Measurements from ENCODE around the gene MAP4K1. TPM values are rescaled to one million over a fixed set of nuclear protein-coding genes. Genes with fewer than 3 reads are reported as not detected.

The MAP4K1 gene
- total RNA-seq, 2 donors from 2014 or later = 2.0 to 2.9 TPM

DNA sequence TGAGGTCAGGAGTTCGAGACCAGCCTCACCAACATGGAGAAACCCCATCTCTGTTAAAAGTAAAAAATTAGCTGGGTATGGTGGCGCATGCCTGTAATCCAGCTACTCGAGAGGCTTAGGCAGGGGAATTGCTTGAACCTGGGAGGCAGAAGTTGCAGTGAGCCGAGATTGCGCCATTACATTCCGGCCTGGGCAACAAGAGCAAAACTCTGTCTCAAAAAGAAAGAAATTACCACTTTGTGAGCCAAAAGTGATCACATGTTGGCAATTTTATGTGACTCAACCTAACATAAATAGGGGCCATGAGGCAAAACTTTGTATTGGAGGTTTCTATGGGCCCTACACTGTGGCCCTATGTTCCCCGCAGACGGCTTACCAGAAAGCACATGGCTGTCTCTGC is 72.2 kb downstream of the MAP4K1 start:
- DNase-seq (no peak), ATAC-seq (no peak)
- Histone ChIP-seq H3K4me1 (peaks cover 9% of the 10 kb centered on the region), H3K4me3 (no peak overlapping the region), H3K27ac (no peak overlapping the region), H3K36me3 (replicated peaks in 1 of 2; ENCODE audit: insufficient read depth in 1 of 2, low read depth in 2 of 2) (no peaks in the 10 kb centered on the region), H3K27me3 (no peaks in the 10 kb centered on the region), H3K9me3 (no peaks in the 10 kb centered on the region)
- 87 to 94% methylated on average over 8 of the region's 8 CpGs for WGBS, 2 donors
- intact Hi-C loops (cut with DNase I) = no loop called here
- no peak for TF ChIP-seq POLR2A (IDR thresholded peaks at IDR 0.05)
- TF ChIP-seq, protein P1, sequence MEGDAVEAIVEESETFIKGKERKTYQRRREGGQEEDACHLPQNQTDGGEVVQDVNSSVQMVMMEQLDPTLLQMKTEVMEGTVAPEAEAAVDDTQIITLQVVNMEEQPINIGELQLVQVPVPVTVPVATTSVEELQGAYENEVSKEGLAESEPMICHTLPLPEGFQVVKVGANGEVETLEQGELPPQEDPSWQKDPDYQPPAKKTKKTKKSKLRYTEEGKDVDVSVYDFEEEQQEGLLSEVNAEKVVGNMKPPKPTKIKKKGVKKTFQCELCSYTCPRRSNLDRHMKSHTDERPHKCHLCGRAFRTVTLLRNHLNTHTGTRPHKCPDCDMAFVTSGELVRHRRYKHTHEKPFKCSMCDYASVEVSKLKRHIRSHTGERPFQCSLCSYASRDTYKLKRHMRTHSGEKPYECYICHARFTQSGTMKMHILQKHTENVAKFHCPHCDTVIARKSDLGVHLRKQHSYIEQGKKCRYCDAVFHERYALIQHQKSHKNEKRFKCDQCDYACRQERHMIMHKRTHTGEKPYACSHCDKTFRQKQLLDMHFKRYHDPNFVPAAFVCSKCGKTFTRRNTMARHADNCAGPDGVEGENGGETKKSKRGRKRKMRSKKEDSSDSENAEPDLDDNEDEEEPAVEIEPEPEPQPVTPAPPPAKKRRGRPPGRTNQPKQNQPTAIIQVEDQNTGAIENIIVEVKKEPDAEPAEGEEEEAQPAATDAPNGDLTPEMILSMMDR (IDR thresholded peaks at IDR 0.05) = no peak

DNA sequence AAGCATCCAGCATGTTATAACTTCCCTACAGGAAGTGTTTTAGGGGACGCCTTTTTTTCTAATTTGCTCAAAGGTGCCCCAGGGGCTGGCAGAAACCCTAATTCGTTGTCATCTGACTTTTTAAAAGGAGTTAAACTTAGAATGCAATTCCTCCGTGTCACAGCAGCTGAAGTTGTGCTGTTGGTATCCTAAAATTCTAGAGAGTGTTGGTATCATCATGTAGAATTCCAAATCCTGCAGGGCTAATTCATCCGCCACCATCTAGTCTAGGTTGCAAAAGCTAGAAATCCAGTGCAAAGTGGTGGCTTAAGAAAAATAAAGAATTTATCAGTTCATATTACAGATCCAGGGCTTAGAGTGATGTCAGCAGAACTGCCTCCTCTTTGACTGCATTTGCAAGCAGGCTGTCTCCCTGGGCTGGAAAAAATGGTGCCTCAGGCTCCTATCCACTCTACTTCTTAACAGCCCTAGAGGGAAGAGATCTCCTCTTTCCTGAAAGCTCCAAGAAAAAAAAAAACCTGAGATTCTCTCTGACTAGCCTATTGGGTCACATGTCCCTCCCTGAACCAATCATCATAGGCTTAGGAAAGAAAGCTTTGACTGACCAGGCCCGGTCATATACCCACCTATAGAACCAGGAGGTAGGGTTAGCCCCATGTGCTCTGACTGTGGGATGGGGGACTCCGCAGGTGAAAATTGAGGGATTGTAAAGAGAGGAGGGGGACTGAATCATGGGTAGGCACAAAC is 73.0 kb downstream of the MAP4K1 start:
- Histone ChIP-seq H3K4me1 (peaks cover 9% of the 10 kb centered on the region), H3K27ac (peak overlapping the region in 1 of 4 donors; percentile 42), H3K27me3 (no peaks in the 10 kb centered on the region), H3K4me3 (no peak overlapping the region), H3K9me3 (no peaks in the 10 kb centered on the region), H3K36me3 (replicated peaks in 1 of 2; ENCODE audit: insufficient read depth in 1 of 2, low read depth in 2 of 2) (no peaks in the 10 kb centered on the region)
- no peak for ATAC-seq
- 38 to 43% methylated on average over 6 of the region's 6 CpGs for WGBS, 2 donors
- no peak for DNase-seq
- TF ChIP-seq POLR2A (IDR thresholded peaks at IDR 0.05) = no peak
- TF ChIP-seq, protein P1 (IDR thresholded peaks at IDR 0.05) = peak in 1 of 7 experiments; percentile 0
- intact Hi-C loops (cut with DNase I) = no loop called here

DNA sequence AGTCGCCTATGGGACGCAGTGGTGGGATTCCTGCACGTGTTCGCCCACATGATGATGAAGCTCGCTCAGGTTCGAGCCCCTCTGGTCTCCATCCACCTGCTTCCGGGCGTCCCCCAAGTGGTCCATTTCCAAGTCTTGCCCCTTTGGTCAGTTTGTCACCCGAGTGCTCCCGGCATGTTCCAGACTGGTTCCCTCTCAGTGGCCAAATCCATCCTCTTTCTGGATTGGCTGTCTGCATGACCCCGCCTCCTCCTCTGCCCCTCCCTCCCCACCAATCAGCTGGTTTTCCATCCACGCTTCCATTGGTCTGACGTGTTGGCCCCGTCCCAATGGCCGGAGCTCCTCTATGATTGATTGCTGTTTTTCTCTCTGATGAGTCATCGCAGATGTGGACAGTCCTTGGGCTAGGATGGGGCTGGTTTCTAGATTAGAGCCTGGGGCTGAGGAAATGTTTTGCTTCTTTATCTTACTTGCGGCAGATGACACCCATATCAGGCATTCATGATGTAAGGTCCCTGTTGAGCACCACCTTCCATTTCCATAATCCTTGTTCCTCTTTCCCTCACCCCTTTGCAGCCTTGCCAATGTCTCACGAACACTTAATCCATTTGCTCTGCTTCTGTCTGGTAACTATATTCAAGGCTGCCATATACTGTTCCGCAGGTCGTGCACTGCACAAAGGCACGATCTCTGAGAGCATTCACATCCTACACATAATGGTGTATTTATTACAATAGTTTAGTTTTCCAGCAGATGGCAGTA is 73.8 kb downstream of the MAP4K1 start:
- Histone ChIP-seq H3K9me3 (no peaks in the 10 kb centered on the region), H3K4me3 (no peak overlapping the region), H3K36me3 (replicated peaks in 1 of 2; ENCODE audit: insufficient read depth in 1 of 2, low read depth in 2 of 2) (no peaks in the 10 kb centered on the region), H3K4me1 (peaks cover 16% of the 10 kb centered on the region), H3K27me3 (no peaks in the 10 kb centered on the region), H3K27ac (peak overlapping the region in 1 of 4 donors; percentile 42)
- DNase-seq (peak; percentile 50 to 92 (median 72)), ATAC-seq (peak; percentile 80)
- intact Hi-C loops (cut with DNase I) = no loop called here
- 37 to 40% methylated on average over 21 of the region's 21 CpGs for WGBS, 2 donors
- peak in 1 of 3 donors; percentile 6 for TF ChIP-seq POLR2A (IDR thresholded peaks at IDR 0.05)
- TF ChIP-seq, protein P1 (IDR thresholded peaks at IDR 0.05) = peak; percentile 31 to 71 (median 58)

DNA sequence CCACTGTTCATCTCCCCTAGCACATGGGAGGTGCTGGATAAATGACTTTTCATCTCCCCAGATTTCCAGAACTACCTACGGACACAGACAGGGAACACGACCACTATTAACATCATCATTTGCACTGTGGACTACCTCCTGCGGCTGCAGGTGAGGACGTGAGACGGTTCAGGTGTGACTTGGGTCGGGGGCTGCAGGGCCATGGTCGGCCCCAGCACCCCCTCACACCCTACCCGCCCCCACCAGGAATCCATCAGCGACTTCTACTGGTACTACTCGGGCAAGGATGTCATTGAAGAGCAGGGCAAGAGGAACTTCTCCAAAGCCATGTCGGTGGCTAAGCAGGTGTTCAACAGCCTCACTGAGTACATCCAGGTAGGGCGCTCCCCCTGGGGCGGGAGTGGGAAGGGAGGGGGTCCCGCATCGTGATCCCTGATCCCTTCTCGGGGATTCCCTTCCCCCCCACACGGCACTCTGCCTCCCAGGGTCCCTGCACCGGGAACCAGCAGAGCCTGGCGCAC is 74.4 kb downstream of the MAP4K1 start:
- Histone ChIP-seq H3K27ac (no peak overlapping the region), H3K4me3 (no peak overlapping the region), H3K36me3 (replicated peaks in 1 of 2; ENCODE audit: insufficient read depth in 1 of 2, low read depth in 2 of 2) (no peaks in the 10 kb centered on the region), H3K9me3 (no peaks in the 10 kb centered on the region), H3K4me1 (peaks cover 23% of the 10 kb centered on the region), H3K27me3 (no peaks in the 10 kb centered on the region)
- DNase-seq = no peak
- ATAC-seq = no peak
- TF ChIP-seq, protein P1 (IDR thresholded peaks at IDR 0.05) = no peak
- TF ChIP-seq POLR2A (IDR thresholded peaks at IDR 0.05) = no peak
- intact Hi-C loops (cut with DNase I) = no loop called here
- 62 to 76% methylated on average over 6 to 18 of the region's 19 CpGs for WGBS, 2 donors

All from body of pancreas (tissue), 4 donors.